ENCODE results near the gene LY6G6D.
A peak's percentile ranks its signal among the peaks of the same experiment; 100 is the strongest.

Gene LY6G6D

DNA sequence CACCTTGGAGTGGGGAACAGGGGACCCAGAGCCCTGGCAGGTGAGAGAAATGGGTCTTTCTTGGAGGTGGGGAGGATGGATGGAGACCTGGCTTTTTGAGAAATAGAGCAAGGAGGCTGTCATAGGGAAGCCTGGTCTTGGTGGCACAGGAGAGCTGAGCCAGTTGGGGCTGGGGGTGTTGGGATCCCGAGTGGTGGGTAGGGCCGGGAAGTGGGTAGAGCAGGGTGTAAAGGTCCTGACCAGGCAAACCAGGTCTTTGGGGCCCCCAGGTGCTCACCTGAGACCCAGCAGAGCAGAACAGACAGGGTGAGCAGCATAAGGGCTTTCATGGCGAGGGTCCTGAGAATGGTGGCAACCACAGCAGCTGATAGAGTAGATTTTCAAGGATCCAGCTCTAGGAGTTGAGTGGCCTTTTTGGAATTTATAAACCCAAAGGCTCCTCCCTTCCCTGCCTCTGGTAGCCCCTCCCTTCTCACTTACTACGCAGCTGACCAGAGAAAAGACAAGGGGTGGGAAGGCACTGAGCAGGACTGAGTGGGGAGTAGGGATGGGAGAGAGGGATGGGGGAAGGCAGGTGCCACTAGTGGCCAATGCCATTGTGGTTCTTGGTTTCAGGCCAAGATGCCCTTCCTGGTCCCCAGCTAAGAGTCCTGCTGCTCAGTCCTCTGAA is 6.3 kb downstream of the LY6G6D start, which contains the start of gene LY6G6C:
TSS of gene LY6G6C (minus strand) at position 396 of the 670 bp plus-strand sequence. CDS start at position 329, 67 bp downstream.
- no peak for DNase-seq

DNA sequence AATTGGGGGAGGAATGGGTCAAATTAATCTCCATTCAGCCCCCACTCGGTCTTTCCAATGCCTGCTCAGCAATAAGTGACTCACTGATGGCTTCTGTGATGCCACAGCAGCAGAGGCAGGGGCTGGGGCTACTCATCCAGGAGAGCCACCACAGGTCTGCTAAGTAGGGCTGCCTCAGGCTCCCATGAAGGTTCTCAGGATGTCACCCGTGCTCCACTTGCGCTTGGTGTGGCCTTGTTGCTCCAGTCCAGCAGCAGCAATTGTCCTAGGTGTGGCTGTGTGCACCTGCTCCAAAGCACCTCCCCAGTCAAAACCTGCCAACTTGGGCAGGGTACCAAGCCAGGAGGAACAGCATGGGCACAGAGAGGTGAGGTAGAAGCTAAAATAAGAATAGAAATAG is 7.0 kb downstream of the LY6G6D start:
- no peak for DNase-seq

DNA sequence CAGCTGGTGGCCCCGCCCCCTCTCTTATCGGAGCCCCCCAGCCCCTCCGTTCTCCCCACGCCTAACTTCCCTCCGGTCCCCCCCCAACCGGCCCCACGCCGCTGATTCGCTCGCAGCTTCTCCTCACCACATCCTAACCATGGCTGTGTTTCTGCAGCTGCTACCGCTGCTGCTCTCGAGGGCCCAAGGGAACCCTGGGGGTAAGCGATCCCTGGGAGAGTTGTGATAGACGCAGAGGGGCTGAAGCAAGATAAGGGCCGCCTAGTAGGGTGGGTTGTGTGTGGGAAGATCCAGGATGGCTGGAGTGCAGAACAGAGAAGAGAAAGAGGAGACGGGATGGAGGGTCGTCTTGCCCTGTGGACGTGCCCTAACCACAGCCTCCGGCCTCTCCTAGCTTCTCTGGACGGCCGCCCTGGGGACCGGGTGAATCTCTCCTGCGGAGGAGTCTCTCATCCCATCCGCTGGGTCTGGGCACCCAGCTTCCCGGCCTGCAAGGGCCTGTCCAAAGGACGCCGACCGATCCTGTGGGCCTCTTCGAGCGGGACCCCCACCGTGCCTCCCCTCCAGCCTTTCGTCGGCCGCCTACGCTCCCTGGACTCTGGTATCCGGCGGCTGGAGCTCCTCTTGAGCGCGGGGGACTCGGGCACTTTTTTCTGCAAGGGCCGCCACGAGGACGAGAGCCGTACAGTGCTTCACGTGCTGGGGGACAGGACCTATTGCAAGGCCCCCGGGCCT is 8.3 kb downstream of the LY6G6D start, which contains the start of gene MPIG6B:
TSS of gene MPIG6B (plus strand) at position 129 of the 735 bp plus-strand sequence. CDS start at position 140, 11 bp downstream.
- DNase-seq: no peak

GRCh38 chr6:31723980-31724691 is 9.0 kb downstream of the LY6G6D start:
- DNase-seq: no peak

- no peak for DNase-seq
Observed at GRCh38 chr6:31725502-31726350, 10.6 kb downstream of the LY6G6D start.

- no peak for DNase-seq
Observed at GRCh38 chr6:31727034-31727716, 12.0 kb downstream of the LY6G6D start.

- DNase-seq: no peak
Observed at GRCh38 chr6:31727717-31728671, 12.8 kb downstream of the LY6G6D start.

GRCh38 chr6:31728767-31729514 is 13.8 kb downstream of the LY6G6D start, which contains the start of gene DDAH2:
TSS of gene DDAH2 (minus strand) at chr6:31729299. CDS start at chr6:31729161, 138 bp downstream.
- no peak for DNase-seq

DNA sequence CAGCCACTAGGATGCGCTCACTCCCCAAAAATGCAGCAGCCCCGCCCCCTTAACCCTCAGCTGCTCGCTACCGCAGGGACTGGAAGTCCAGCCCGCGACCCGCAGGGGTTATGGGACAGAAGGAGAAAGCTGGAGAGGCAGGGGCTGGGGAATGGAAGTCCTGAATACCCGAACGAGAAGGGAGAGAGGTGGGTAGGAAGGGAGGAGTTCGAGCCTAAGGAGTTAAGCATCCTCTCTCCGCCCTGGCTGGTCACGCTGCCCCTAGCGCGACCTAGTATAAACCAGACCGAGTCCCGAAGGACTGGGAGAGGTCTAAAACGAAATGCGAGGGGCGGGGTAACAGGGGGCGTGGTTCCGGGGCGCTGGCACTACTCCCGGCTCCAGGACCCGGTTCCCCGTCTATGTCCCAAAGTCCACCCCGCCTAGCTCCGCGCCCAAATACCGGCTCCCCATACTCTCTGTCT is 14.4 kb downstream of the LY6G6D start:
- DNase-seq: peak; percentile 82 to 84

DNA sequence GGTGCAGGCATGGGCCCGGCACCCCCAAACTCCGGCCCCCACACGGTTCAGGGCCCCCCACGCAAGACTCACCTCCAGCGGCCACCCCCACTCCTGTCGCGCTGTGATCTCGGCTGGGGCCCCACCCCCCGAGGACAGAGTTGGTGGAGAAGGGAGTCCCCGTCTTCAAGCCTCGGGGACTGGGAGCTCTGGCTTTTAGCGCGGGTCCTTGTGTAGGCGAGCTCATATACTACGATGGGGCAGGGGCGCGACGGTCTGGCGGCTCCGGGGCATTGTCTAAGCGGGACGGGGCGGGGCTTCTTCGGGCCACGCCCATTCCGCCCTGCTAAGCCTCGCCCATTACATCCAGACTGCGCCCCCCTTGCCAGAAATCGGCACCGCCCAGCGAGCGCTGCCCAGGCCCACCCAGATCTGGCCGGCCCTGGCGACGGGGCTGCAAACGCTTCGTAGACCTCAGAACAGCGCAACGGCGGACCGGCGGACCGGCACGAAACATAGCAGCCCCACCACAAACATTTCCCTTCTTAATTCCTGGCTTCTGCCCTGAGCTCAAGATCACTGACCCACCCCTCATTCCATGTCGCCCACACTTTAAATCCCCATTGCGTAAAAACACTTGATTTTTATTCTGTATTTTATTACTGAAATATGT is 15.0 kb downstream of the LY6G6D start:
- peak; percentile 64 to 76 for DNase-seq

- no peak for DNase-seq
Observed at GRCh38 chr6:31730631-31731086, 15.5 kb downstream of the LY6G6D start.

- no peak for DNase-seq
Observed at GRCh38 chr6:31732029-31732428, 16.9 kb downstream of the LY6G6D start.

- DNase-seq: no peak
Observed at GRCh38 chr6:31733734-31734133, 18.6 kb downstream of the LY6G6D start.

GRCh38 chr6:31734247-31734820 is 19.2 kb downstream of the LY6G6D start:
- DNase-seq: no peak

GRCh38 chr6:31734821-31735406 is 19.8 kb downstream of the LY6G6D start:
- DNase-seq: peak; percentile 52 to 61

- DNase-seq: peak; percentile 82 to 87
Observed at GRCh38 chr6:31736021-31736767, 21.0 kb downstream of the LY6G6D start, which contains the start of gene CLIC1. TSS of gene CLIC1 (minus strand) at chr6:31736530. CDS start at chr6:31736300, 230 bp downstream.

DNA sequence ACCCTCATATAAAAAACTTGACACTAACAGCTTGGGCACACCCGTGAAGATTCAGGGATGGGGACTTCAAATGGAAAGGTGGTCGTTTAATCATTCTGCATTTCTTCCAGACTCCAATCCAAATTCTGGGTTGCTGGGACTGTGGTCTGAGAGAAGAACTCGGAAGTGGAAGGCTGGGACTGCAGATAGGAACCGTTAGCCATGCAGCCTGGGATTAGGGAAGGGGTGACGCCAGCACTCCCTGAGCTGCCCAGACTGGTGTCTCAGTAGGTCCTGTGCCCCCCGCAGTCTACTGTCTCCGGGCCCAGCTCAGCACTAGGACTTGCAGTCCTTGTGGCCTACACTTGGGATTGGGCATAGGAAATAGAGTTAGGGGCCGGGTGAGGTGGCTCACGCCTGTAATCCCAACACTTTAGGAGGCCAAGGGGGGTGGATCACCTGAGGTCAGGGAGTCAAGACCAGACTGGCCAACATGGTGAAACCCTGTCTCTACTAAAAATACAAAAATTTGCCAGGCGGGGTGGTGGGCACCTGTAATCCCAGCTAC is 21.7 kb downstream of the LY6G6D start:
- no peak for DNase-seq

Data from stimulated activated CD4-positive, alpha-beta T cell treated with anti-CD3 and anti-CD28 coated beads, Interleukin-2, amount 100 ng/mL, for 24 hours (primary cell).